Measurements from ENCODE around the gene CALHM5. TPM values are rescaled to one million over a fixed set of nuclear protein-coding genes. Genes with fewer than 3 reads are reported as not detected.

CALHM5 gene
- total RNA-seq, 1 donor from 2014 or later: 1.8 TPM

DNA sequence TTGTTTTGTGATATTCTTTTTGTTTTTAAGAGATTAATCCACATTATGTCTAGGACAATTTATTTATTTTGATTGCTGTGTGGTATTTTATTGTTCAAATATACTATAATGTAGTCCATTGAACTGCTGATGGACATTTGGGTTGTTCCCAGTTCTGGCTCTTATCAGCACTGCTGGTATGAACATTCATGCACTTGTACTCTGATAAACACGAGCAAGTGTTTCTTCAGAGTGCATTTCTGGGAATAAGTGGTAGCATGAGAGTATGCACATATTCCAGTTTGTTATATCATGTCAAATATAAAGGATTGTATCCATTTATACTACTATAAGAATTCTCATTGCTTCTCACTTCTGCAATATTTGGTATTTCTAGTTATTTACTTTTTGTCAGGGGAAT lies 43.1 kb upstream of the CALHM5 start:
- Mint-ChIP-seq H3K36me3 (ENCODE audit: low read depth, unreplicated experiment) (no peaks in the 10 kb centered on the region), H3K4me1 (ENCODE audit: low read depth, unreplicated experiment) (no peaks in the 10 kb centered on the region), H3K9me3 (ENCODE audit: unreplicated experiment) (no peaks in the 10 kb centered on the region), H3K4me3 (ENCODE audit: unreplicated experiment) (no peak overlapping the region), H3K27me3 (ENCODE audit: low read depth, unreplicated experiment) (peaks cover 11% of the 10 kb centered on the region), H3K27ac (ENCODE audit: unreplicated experiment) (no peak overlapping the region)
- no peak overlapping the region for H3K4me3 ChIP-seq (ENCODE audit: insufficient read depth, low read depth, low read length)
- no peaks in the 10 kb centered on the region for H3K36me3 ChIP-seq (ENCODE audit: insufficient read depth, low read length)
- DNase-seq (ENCODE audit: low read depth) (no peak), FAIRE-seq (no peak)
- H3K4me1 ChIP-seq (ENCODE audit: insufficient read depth, low read length): no peaks in the 10 kb centered on the region
- no peak overlapping the region for H3K9ac ChIP-seq (ENCODE audit: low read length)
- H4K20me1 ChIP-seq (ENCODE audit: insufficient read depth, low read length): no peaks in the 10 kb centered on the region
- no peaks in the 10 kb centered on the region for H3K9me3 ChIP-seq (ENCODE audit: insufficient read depth, low read depth, low read length)
- no peak overlapping the region for H3K27ac ChIP-seq (ENCODE audit: low read depth, low read length)
- no peak overlapping the region for H3K4me2 ChIP-seq (ENCODE audit: low read length)
- TF ChIP-seq, protein P1, sequence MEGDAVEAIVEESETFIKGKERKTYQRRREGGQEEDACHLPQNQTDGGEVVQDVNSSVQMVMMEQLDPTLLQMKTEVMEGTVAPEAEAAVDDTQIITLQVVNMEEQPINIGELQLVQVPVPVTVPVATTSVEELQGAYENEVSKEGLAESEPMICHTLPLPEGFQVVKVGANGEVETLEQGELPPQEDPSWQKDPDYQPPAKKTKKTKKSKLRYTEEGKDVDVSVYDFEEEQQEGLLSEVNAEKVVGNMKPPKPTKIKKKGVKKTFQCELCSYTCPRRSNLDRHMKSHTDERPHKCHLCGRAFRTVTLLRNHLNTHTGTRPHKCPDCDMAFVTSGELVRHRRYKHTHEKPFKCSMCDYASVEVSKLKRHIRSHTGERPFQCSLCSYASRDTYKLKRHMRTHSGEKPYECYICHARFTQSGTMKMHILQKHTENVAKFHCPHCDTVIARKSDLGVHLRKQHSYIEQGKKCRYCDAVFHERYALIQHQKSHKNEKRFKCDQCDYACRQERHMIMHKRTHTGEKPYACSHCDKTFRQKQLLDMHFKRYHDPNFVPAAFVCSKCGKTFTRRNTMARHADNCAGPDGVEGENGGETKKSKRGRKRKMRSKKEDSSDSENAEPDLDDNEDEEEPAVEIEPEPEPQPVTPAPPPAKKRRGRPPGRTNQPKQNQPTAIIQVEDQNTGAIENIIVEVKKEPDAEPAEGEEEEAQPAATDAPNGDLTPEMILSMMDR (IDR thresholded peaks at IDR 0.05; ENCODE audit: insufficient read depth, low read depth, low read length): no peak
- TF ChIP-seq EZH2 (IDR thresholded peaks at IDR 0.05; ENCODE audit: insufficient read depth, low read length): no peak
- peaks cover 2% of the 10 kb centered on the region for H3K27me3 ChIP-seq (ENCODE audit: insufficient read depth, low read length)
- H2AFZ ChIP-seq (ENCODE audit: low read depth, low read length): no peak overlapping the region
- no peaks in the 10 kb centered on the region for H3K79me2 ChIP-seq (ENCODE audit: insufficient read depth, low read length)

DNA sequence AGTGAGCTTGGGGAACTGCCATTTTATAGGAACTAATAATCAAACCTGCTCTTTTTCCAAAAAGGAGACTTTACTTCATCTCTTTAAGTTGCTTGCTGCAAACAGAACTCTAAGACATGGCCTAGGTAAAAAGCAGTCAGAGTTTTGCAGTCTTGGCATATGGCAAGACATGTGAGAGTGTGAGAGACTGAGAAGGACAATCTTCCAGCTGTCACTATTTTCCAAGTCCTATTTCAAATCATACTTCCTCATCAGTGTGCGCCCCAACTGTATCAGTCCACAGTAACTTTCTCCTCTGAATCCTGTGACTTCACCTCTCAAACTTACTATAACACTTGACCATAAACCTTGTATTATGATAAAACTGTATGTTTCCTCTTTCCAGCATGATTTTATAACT lies 39.9 kb upstream of the CALHM5 start:
- Histone ChIP-seq H3K4me1 (ENCODE audit: insufficient read depth, low read length) (no peaks in the 10 kb centered on the region), H3K27me3 (ENCODE audit: insufficient read depth, low read length) (no peaks in the 10 kb centered on the region), H3K9me3 (ENCODE audit: insufficient read depth, low read depth, low read length) (no peaks in the 10 kb centered on the region), H3K9ac (ENCODE audit: low read length) (no peak overlapping the region), H4K20me1 (ENCODE audit: insufficient read depth, low read length) (no peaks in the 10 kb centered on the region), H3K4me2 (ENCODE audit: low read length) (no peak overlapping the region), H3K27ac (ENCODE audit: low read depth, low read length) (no peak overlapping the region), H3K36me3 (ENCODE audit: insufficient read depth, low read length) (no peaks in the 10 kb centered on the region), H2AFZ (ENCODE audit: low read depth, low read length) (no peak overlapping the region), H3K4me3 (ENCODE audit: insufficient read depth, low read depth, low read length) (no peak overlapping the region), H3K79me2 (ENCODE audit: insufficient read depth, low read length) (no peaks in the 10 kb centered on the region)
- Mint-ChIP-seq H3K36me3 (ENCODE audit: low read depth, unreplicated experiment) (no peaks in the 10 kb centered on the region), H3K27ac (ENCODE audit: unreplicated experiment) (no peak overlapping the region), H3K27me3 (ENCODE audit: low read depth, unreplicated experiment) (no peaks in the 10 kb centered on the region), H3K4me1 (ENCODE audit: low read depth, unreplicated experiment) (no peaks in the 10 kb centered on the region), H3K4me3 (ENCODE audit: unreplicated experiment) (no peak overlapping the region), H3K9me3 (ENCODE audit: unreplicated experiment) (no peaks in the 10 kb centered on the region)
- no peak for TF ChIP-seq EZH2 (IDR thresholded peaks at IDR 0.05; ENCODE audit: insufficient read depth, low read length)
- TF ChIP-seq, protein P1 (IDR thresholded peaks at IDR 0.05; ENCODE audit: insufficient read depth, low read depth, low read length): no peak
- no peak for DNase-seq (ENCODE audit: low read depth)
- FAIRE-seq: peak; percentile 37

- H3K36me3 ChIP-seq (ENCODE audit: insufficient read depth, low read length): no peaks in the 10 kb centered on the region
- Mint-ChIP-seq H3K4me3 (ENCODE audit: unreplicated experiment) (no peak overlapping the region), H3K4me1 (ENCODE audit: low read depth, unreplicated experiment) (no peaks in the 10 kb centered on the region), H3K27me3 (ENCODE audit: low read depth, unreplicated experiment) (no peaks in the 10 kb centered on the region), H3K9me3 (ENCODE audit: unreplicated experiment) (no peaks in the 10 kb centered on the region), H3K36me3 (ENCODE audit: low read depth, unreplicated experiment) (no peaks in the 10 kb centered on the region), H3K27ac (ENCODE audit: unreplicated experiment) (no peak overlapping the region)
- FAIRE-seq (no peak), DNase-seq (ENCODE audit: low read depth) (no peak)
- H3K27me3 ChIP-seq (ENCODE audit: insufficient read depth, low read length): no peaks in the 10 kb centered on the region
- H3K4me3 ChIP-seq (ENCODE audit: insufficient read depth, low read depth, low read length): no peak overlapping the region
- no peak overlapping the region for H3K27ac ChIP-seq (ENCODE audit: low read depth, low read length)
- no peak overlapping the region for H2AFZ ChIP-seq (ENCODE audit: low read depth, low read length)
- no peaks in the 10 kb centered on the region for H4K20me1 ChIP-seq (ENCODE audit: insufficient read depth, low read length)
- no peaks in the 10 kb centered on the region for H3K79me2 ChIP-seq (ENCODE audit: insufficient read depth, low read length)
- no peaks in the 10 kb centered on the region for H3K4me1 ChIP-seq (ENCODE audit: insufficient read depth, low read length)
- no peak overlapping the region for H3K4me2 ChIP-seq (ENCODE audit: low read length)
- no peaks in the 10 kb centered on the region for H3K9me3 ChIP-seq (ENCODE audit: insufficient read depth, low read depth, low read length)
- no peak for TF ChIP-seq EZH2 (IDR thresholded peaks at IDR 0.05; ENCODE audit: insufficient read depth, low read length)
- TF ChIP-seq, protein P1 (IDR thresholded peaks at IDR 0.05; ENCODE audit: insufficient read depth, low read depth, low read length): no peak
- no peak overlapping the region for H3K9ac ChIP-seq (ENCODE audit: low read length)
Measured at GRCh38 chr6:116472706-116473105, 38.7 kb upstream of the CALHM5 start.
